ENCODE results near the gene MAFB.
"Not testable (repeated sequence)": the region's sequence is repeated elsewhere in the genome, so short reads cannot be mapped to it uniquely, and the experiment has no call there.

Gene MAFB

DNA sequence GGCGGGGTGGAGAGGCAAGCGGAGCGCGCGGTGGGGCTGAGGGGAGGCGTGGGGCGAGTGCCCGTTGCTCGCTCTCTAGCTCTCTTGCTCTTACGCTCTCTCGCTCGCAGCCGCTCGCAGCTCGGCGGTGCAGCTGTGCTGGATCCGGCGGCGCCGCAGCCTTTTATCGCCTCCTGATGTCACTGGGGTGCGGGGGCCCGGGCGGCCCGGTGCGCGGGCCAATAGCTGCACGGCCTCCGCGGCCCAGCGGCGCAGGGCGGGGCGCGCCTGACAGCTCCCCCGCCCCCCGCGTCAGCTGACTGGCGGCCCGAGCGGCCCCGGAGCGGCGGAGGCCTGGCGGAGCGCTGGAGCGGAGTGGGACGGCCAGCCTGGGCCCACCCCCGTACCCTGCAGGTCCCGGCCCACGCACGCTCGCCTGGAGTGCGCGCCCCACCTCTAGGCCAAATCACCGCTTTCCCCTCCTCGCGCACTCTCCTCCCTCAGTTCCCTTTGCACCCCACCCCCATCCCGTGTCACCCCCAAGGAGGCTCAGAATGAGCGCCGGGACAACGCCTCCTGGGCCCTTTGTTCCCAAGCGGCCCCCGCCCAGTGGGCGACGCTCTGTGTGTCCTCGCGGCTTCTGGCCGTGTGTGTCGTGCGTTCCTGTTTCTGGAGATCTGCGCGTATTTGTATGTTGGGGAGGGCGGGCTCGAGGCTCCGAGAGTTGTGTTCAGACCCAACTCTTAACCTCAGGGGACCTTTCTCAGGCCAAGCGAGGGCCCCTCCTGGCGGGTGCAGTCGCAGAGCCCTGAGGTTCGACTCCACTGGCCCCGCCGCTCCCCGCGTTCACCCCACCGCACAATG is at the start of gene MAFB:
MAFB (minus strand) TSS at position 137 of the 843 bp plus-strand sequence. CDS start 386 bp downstream, outside the sequence.
- in situ Hi-C loops (cut with MboI; ENCODE audit: low pct_unique_long_range_greater_than_20kb, low sequenced_read_pairs, unreplicated experiment) = loop anchor here (25.0 kb wide), 1 partner anchor 802 kb away; no protein-coding TSS in a partner anchor
- peak; percentile 92 for DNase-seq (ENCODE audit: low spot score)
- TF ChIP-seq CTCF (IDR thresholded peaks at IDR 0.05; ENCODE audit: extremely low read depth, insufficient read depth, missing control alignments) = no peak

GRCh38 chr20:40736468-40736867 is 47.4 kb upstream of the MAFB start:
- in situ Hi-C loops (cut with MboI; ENCODE audit: low pct_unique_long_range_greater_than_20kb, low sequenced_read_pairs, unreplicated experiment) = loop anchor here (25.0 kb wide), 1 partner anchor 201 kb away; no protein-coding TSS in a partner anchor
- not testable (repeated sequence) for DNase-seq (ENCODE audit: low spot score)

- DNase-seq (ENCODE audit: low spot score) = no peak
Measured at GRCh38 chr20:40728996-40729395, 40.0 kb upstream of the MAFB start.

DNA sequence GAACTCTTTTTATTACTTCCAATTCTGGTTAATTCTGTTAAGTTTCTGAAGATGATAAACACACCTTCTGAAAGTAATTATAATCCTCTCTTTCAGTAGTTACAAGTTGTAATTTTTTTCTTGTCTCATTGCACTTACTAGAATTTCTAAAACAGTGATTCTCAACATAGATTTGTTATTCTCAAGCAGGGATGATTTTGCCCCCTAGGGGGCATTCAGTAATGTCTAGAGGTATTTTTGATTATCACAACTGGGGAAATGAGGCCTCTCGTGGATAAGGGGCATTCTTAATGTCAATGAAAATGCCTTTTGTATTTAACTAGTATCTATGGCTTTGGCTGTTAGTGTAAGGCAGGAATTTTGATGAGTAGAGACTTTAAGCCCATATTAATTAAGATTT is 39.4 kb upstream of the MAFB start:
- in situ Hi-C loops (cut with MboI; ENCODE audit: low pct_unique_long_range_greater_than_20kb, low sequenced_read_pairs, unreplicated experiment) = loop anchor here (25.0 kb wide), 1 partner anchor 209 kb away; no protein-coding TSS in a partner anchor
- TF ChIP-seq CTCF (IDR thresholded peaks at IDR 0.05; ENCODE audit: extremely low read depth, insufficient read depth, missing control alignments) = peak; percentile 21
- no peak for DNase-seq (ENCODE audit: low spot score)

More at GRCh38 chr20:40728996-40729395, 40.0 kb upstream of the MAFB start:
- in situ Hi-C loops (cut with MboI; ENCODE audit: low pct_unique_long_range_greater_than_20kb, low sequenced_read_pairs, unreplicated experiment) = loop anchor here (25.0 kb wide), 1 partner anchor 208 kb away; no protein-coding TSS in a partner anchor
- no peak for TF ChIP-seq CTCF (IDR thresholded peaks at IDR 0.05; ENCODE audit: extremely low read depth, insufficient read depth, missing control alignments)

DNA sequence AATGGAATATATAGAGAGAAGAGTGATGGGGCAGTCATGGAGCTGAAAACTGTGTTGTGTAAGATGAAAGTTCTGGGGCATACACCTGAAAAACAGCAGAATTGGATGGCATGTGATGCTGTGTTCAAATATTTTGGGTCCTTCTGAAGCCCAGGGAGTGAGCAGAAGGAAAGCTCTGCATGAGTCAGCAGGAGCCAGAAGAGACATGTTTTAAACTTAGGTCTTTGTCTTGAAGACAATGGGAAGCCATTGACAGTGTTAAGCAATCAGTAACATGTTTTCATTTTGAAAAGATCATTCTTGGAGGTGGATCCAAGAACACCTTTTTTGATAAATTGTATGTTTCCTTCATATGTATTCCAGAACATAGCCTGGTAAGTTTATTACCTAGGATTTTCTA is 38.9 kb upstream of the MAFB start:
- no peak for TF ChIP-seq CTCF (IDR thresholded peaks at IDR 0.05; ENCODE audit: extremely low read depth, insufficient read depth, missing control alignments)
- no peak for DNase-seq (ENCODE audit: low spot score)
- in situ Hi-C loops (cut with MboI; ENCODE audit: low pct_unique_long_range_greater_than_20kb, low sequenced_read_pairs, unreplicated experiment) = loop anchor here (25.0 kb wide), 1 partner anchor 209 kb away; no protein-coding TSS in a partner anchor

- in situ Hi-C loops (cut with MboI; ENCODE audit: low pct_unique_long_range_greater_than_20kb, low sequenced_read_pairs, unreplicated experiment) = loop anchor here (25.0 kb wide), 1 partner anchor 211 kb away; no protein-coding TSS in a partner anchor
- no peak for DNase-seq (ENCODE audit: low spot score)
- no peak for TF ChIP-seq CTCF (IDR thresholded peaks at IDR 0.05; ENCODE audit: extremely low read depth, insufficient read depth, missing control alignments)
Measured at GRCh38 chr20:40726776-40727175, 37.7 kb upstream of the MAFB start.

DNA sequence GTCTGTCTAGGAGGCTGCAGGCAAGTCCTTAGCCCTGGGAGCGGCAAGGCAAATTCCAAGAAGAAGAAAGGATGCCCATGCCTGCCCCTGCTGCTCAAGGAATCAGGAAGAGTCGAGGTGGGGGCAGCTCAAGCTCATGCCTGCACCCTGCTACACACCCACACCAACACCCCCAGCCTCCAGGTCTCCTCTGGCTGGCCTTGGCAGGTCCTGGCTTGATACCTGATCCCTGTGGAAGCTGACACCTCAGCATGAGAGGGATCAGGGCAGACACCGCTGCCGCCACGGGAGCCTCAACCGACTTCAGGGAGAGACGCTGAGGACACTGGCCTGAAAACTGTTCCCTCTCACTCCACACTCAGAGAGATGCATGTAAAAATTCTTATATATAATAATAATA is 35.5 kb upstream of the MAFB start:
- in situ Hi-C loops (cut with MboI; ENCODE audit: low pct_unique_long_range_greater_than_20kb, low sequenced_read_pairs, unreplicated experiment) = no loop called here
- no peak for DNase-seq (ENCODE audit: low spot score)
- TF ChIP-seq CTCF (IDR thresholded peaks at IDR 0.05; ENCODE audit: extremely low read depth, insufficient read depth, missing control alignments) = no peak
